GM19467 (cell line): ENCODE measurements around the gene RSPH4A.
A peak's percentile ranks its signal among the peaks of the same experiment; 100 is the strongest.
"Not testable (repeated sequence)": the region's sequence is repeated elsewhere in the genome, so short reads cannot be mapped to it uniquely, and the experiment has no call there.

Experiments
- ATAC-seq: cut with Tn5 transposase; IDR thresholded peaks from one replicate; pipeline ENCODE4 v1.9.1; 2021; ENCODE audit warnings: mild to moderate bottlenecking, moderate library complexity; ENCODE audit not compliant: unreplicated experiment

Gene RSPH4A

GRCh38 chr6:116615937-116616736 is at the start of gene RSPH4A:
Gene RSPH4A (plus strand): TSS chr6:116616479. CDS start chr6:116616624, 145 bp downstream.
- peak; percentile 99 for ATAC-seq

- no peak for ATAC-seq
Observed at GRCh38 chr6:116568111-116568510, 48.2 kb upstream of the RSPH4A start.

- no peak for ATAC-seq
Observed at GRCh38 chr6:116568821-116569755, 47.2 kb upstream of the RSPH4A start.

GRCh38 chr6:116570856-116571682 is 45.2 kb upstream of the RSPH4A start, which contains the start of gene RWDD1:
Gene RWDD1 (plus strand): TSS chr6:116571504. CDS start chr6:116571583, 79 bp downstream.
- peak; percentile 95 for ATAC-seq

GRCh38 chr6:116571683-116572000 is 44.6 kb upstream of the RSPH4A start:
- ATAC-seq, result no peak

- no peak for ATAC-seq
Observed at GRCh38 chr6:116572162-116572561, 44.1 kb upstream of the RSPH4A start.

GRCh38 chr6:116575227-116575626 is 41.1 kb upstream of the RSPH4A start:
- ATAC-seq, result no peak

GRCh38 chr6:116577486-116577885 is 38.8 kb upstream of the RSPH4A start:
- no peak for ATAC-seq

- no peak for ATAC-seq
Observed at GRCh38 chr6:116578335-116578734, 37.9 kb upstream of the RSPH4A start.

- no peak for ATAC-seq
Observed at GRCh38 chr6:116579143-116579542, 37.1 kb upstream of the RSPH4A start.

GRCh38 chr6:116580198-116580597 is 36.1 kb upstream of the RSPH4A start:
- no peak for ATAC-seq

- no peak for ATAC-seq
Observed at GRCh38 chr6:116586276-116586675, 30.0 kb upstream of the RSPH4A start.

- ATAC-seq, result no peak
Observed at GRCh38 chr6:116586738-116587137, 29.5 kb upstream of the RSPH4A start.

GRCh38 chr6:116595247-116595646 is 21.0 kb upstream of the RSPH4A start:
- no peak for ATAC-seq

- ATAC-seq, result no peak
Observed at GRCh38 chr6:116596815-116597214, 19.5 kb upstream of the RSPH4A start.

GRCh38 chr6:116603916-116604315 is 12.4 kb upstream of the RSPH4A start:
- not testable (repeated sequence) for ATAC-seq

- ATAC-seq, result not testable (repeated sequence)
Observed at GRCh38 chr6:116604868-116605267, 11.4 kb upstream of the RSPH4A start.

- no peak for ATAC-seq
Observed at GRCh38 chr6:116605935-116606334, 10.3 kb upstream of the RSPH4A start.

GRCh38 chr6:116611056-116611455 is 5.2 kb upstream of the RSPH4A start:
- ATAC-seq, result no peak

- ATAC-seq, result no peak
Observed at GRCh38 chr6:116616737-116617053, 416 bp downstream of the RSPH4A start.
